ENCODE results near the gene SCUBE3. TPM values are rescaled to one million over a fixed set of nuclear protein-coding genes. Genes with fewer than 3 reads are reported as not detected.

Gene SCUBE3
- total RNA-seq, 2 donors from 2014 or later: 0.05 TPM; not detected in 1

- no peak overlapping the region for H3K27ac Mint-ChIP-seq
Observed at GRCh38 chr6:35176301-35177024, 37.3 kb upstream of the SCUBE3 start.

DNA sequence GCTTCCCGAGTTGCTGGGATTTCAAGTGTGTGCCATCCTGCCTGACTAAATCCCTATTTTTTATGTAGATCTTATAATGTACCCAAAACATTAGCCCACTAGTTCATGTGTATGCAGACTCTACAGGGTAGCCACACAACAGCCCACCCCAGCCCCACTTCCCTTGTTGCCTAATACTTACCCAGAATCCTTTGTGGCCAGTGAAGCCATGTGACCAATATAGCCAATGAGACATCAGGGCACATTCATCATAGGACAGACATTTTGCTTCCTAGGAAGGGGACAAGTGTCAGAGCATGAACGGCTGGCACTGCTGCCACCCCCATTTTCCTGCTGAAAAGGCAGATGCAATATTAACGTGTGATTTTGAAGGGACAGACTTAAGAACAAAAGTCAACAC lies 36.6 kb upstream of the SCUBE3 start:
- Mint-ChIP-seq H3K27ac (no peak overlapping the region), H3K36me3 (ENCODE audit: low read depth) (no peaks in the 10 kb centered on the region), H3K4me1 (no peaks in the 10 kb centered on the region), H3K9me3 (no peaks in the 10 kb centered on the region), H3K4me3 (no peak overlapping the region), H3K27me3 (no peaks in the 10 kb centered on the region)
- ATAC-seq (replicated peaks): no peak

More at GRCh38 chr6:35176301-35177024, 37.3 kb upstream of the SCUBE3 start:
- no peak for ATAC-seq (replicated peaks)
- H3K36me3 Mint-ChIP-seq (ENCODE audit: low read depth): no peaks in the 10 kb centered on the region
- no peaks in the 10 kb centered on the region for H3K9me3 Mint-ChIP-seq
- H3K4me1 Mint-ChIP-seq: no peaks in the 10 kb centered on the region
- no peak overlapping the region for H3K4me3 Mint-ChIP-seq
- no peaks in the 10 kb centered on the region for H3K27me3 Mint-ChIP-seq

DNA sequence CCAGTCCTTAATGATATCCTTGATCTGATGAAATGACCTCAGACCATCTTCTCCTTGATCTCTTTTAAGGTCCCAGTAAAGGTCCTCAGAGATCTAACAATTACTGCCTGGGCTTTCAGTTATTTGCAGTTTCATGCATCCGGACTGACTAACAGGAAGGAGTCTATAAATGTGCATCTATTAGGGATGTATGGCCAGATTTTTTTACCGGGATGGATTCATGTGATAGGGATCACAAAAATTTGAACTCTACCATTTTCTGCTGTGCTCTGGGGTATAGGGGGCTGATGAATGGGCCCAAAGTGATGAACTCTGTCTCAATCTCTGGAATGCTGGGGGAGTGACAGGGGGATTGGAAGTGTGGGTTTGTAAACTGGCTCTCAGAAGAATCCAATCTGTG lies 36.2 kb upstream of the SCUBE3 start:
- H3K4me3 Mint-ChIP-seq: no peak overlapping the region
- H3K27me3 Mint-ChIP-seq: no peaks in the 10 kb centered on the region
- ATAC-seq (replicated peaks): no peak
- H3K4me1 Mint-ChIP-seq: no peaks in the 10 kb centered on the region
- H3K27ac Mint-ChIP-seq: no peak overlapping the region
- no peaks in the 10 kb centered on the region for H3K36me3 Mint-ChIP-seq (ENCODE audit: low read depth)
- H3K9me3 Mint-ChIP-seq: no peaks in the 10 kb centered on the region

DNA sequence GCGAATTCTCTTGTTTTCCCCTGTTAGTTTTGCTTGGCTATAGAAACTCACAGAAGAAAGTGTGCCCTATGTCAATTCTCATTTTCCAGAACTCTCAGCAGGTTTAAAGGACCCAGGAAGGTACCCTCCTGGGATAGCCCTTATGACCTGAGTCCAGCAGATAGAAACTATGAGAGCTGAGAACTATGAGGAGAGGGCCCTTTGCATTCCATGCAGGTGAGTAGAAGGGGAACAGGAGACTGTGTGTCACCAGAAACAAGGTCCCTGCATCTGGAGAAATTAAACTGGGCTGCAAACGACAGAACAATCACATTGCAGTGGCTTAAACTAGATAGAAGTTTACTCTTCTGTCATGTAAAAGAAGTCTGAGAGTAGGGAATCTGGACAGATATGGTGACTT lies 35.7 kb upstream of the SCUBE3 start:
- no peak for ATAC-seq (replicated peaks)
- peaks cover 3% of the 10 kb centered on the region for H3K27me3 Mint-ChIP-seq
- H3K4me3 Mint-ChIP-seq: no peak overlapping the region
- H3K9me3 Mint-ChIP-seq: no peaks in the 10 kb centered on the region
- H3K27ac Mint-ChIP-seq: no peak overlapping the region
- no peaks in the 10 kb centered on the region for H3K4me1 Mint-ChIP-seq
- H3K36me3 Mint-ChIP-seq (ENCODE audit: low read depth): no peaks in the 10 kb centered on the region

DNA sequence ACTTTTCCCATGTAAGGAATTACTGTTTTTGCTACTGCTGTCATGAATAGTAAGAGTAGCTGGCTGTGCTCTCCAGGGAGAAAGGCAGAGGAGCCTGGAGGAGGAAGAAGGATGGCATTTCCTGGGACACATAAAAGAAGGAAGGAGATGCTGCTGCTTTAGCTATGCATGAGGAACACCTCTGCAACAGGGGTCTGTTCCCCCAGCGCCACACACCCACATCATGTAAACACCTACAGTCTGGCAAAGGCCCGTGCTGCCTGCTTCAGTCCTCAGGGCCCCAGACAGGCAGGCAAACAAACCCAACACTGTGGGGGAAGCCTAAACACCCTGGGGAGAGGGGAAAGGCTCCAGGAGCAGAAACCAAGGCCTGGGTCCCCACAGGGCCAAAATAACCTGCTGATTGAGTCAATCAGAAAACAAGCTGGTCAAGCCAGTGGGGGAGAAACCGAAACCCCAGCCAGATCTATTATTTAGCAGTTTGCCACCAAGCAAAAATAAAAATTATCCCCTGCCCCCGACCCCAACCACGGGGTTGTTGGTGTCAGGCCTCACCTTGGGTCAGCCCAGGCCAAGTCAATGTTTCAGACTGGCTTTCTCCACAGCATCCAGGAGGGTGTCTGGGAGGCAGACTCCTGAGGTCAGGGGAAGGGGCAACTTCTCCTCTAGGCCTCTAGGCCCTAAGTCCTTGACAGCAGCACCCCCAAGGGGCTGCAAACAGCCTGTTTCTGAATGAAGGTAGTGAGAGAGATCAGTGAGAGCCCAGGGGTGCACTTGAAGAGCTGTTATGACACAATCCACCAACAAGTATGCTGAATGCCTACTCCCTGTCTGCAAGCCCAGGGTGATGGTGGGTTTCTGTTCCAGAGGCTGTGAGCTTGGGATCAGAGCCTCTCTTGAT lies 34.6 kb upstream of the SCUBE3 start:
- Mint-ChIP-seq H3K4me1 (no peaks in the 10 kb centered on the region), H3K27ac (no peak overlapping the region), H3K27me3 (peaks cover 9% of the 10 kb centered on the region), H3K36me3 (ENCODE audit: low read depth) (no peaks in the 10 kb centered on the region), H3K9me3 (no peaks in the 10 kb centered on the region), H3K4me3 (no peak overlapping the region)
- ATAC-seq (replicated peaks): no peak

DNA sequence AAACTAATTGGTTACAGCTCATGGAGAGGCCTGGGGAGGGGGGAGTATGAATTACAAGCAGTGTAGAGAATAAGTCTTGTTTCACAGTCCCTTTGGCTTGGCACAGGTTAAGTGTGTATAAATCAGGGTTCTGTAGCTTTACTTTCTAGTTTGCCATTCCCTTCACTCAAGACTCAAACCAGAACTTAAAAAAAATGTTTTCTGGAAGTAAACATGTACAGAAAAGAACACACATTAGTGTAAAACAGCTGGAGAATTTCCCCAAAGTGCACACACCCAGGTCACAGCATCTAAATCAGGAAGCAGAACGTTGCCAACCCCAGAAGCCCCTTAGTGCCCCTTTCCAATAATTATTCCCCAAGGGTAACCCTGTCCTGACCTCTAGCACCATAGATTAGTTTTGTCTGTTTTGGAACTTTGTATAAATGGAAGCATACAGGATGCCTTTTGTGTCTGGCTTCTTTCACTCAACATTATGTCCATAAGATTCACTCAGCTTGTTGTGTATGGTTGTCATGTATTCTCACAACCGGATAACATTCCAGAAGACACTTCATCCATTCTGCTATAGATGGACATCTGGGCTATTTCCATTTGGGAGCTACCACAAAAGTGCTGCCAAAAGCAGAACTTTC lies 33.7 kb upstream of the SCUBE3 start:
- no peaks in the 10 kb centered on the region for H3K4me1 Mint-ChIP-seq

DNA sequence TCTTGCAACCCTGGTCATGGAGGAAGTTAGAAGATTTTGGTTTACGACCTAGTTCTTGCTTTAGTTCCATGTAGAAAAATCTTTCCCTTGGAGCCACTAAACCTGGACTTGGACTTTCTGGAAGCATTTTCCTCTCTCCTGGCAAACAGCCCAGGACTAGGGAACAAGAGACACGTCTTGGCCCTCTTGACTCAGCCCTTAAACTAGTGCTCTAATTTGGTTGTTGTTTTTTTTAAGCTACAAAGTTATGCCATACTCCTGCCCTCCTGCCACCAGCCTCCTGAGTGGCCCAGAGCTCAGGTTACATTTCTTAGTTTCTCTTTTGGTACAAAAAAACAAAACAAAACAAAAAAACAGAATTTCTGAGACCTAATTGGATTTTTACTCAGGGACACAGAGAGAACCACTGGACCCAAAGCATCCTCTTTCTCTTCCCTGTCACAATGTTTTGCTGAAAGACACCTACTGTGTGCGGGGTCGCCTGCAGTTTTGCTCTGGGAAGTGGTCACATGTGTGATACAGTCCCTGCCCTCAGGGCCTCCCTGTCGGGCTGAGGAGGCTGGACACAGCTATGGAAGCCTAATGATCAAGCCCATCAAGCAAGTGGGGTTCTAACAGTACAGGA lies 32.3 kb upstream of the SCUBE3 start:
- Mint-ChIP-seq H3K27ac (no peak overlapping the region), H3K27me3 (peaks cover 17% of the 10 kb centered on the region), H3K36me3 (ENCODE audit: low read depth) (no peaks in the 10 kb centered on the region), H3K9me3 (no peaks in the 10 kb centered on the region), H3K4me1 (no peaks in the 10 kb centered on the region), H3K4me3 (no peak overlapping the region)
- ATAC-seq (replicated peaks): no peak

More for the DNA sequence above, 33.7 kb upstream of the SCUBE3 start:
- no peak overlapping the region for H3K4me3 Mint-ChIP-seq
- no peaks in the 10 kb centered on the region for H3K36me3 Mint-ChIP-seq (ENCODE audit: low read depth)
- no peak for ATAC-seq (replicated peaks)
- no peak overlapping the region for H3K27ac Mint-ChIP-seq
- H3K9me3 Mint-ChIP-seq: no peaks in the 10 kb centered on the region
- peaks cover 16% of the 10 kb centered on the region for H3K27me3 Mint-ChIP-seq

- ATAC-seq (replicated peaks): no peak
- Mint-ChIP-seq H3K4me1 (no peaks in the 10 kb centered on the region), H3K4me3 (no peak overlapping the region), H3K36me3 (ENCODE audit: low read depth) (no peaks in the 10 kb centered on the region), H3K9me3 (no peaks in the 10 kb centered on the region), H3K27ac (no peak overlapping the region), H3K27me3 (peaks cover 17% of the 10 kb centered on the region)
Observed at GRCh38 chr6:35181933-35182612, 31.7 kb upstream of the SCUBE3 start.

- no peaks in the 10 kb centered on the region for H3K9me3 Mint-ChIP-seq
- no peaks in the 10 kb centered on the region for H3K4me1 Mint-ChIP-seq
- H3K27me3 Mint-ChIP-seq: peaks cover 23% of the 10 kb centered on the region
- ATAC-seq (replicated peaks): no peak
- H3K4me3 Mint-ChIP-seq: no peak overlapping the region
- H3K27ac Mint-ChIP-seq: no peak overlapping the region
- no peaks in the 10 kb centered on the region for H3K36me3 Mint-ChIP-seq (ENCODE audit: low read depth)
Observed at GRCh38 chr6:35183281-35183680, 30.5 kb upstream of the SCUBE3 start.

GRCh38 chr6:35183935-35184334 lies 29.8 kb upstream of the SCUBE3 start:
- no peaks in the 10 kb centered on the region for H3K36me3 Mint-ChIP-seq (ENCODE audit: low read depth)
- no peak for ATAC-seq (replicated peaks)

DNA sequence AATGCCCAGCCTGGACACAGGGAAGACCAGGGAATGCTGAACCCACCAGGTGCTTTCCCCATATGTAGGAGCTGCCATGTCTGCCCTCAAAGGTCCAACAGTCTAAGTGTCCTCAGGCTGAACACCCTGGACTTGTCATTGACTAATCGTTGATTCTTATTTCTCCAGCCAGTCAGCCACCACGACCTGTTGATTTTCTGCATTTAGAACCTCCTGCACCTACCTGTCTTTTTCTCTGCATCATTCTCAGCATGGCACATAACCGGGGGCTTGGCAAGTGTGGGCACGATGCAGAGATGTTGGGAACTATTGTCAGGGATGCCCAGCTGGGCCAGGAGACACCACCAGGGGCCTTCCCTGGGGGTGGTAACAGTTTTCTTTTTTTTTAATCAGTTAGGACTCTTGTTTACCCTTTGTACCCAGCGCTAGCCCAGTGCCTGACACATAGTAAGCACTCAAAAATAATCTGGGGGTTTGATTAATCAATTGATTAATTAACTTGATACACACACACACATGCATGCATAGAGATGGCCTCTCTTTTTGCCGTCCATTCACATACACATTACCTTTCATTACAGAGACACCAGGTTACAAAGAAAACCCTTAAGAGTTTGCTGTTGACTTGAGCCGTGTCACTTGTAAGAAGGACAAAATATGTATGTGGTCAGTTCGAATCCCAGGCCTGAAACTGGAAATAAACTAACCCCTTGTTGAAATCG lies 29.0 kb upstream of the SCUBE3 start:
- Mint-ChIP-seq H3K4me3 (no peak overlapping the region), H3K27ac (no peak overlapping the region), H3K27me3 (peaks cover 23% of the 10 kb centered on the region), H3K9me3 (no peaks in the 10 kb centered on the region), H3K4me1 (no peaks in the 10 kb centered on the region), H3K36me3 (ENCODE audit: low read depth) (no peaks in the 10 kb centered on the region)
- ATAC-seq (replicated peaks): no peak

More at GRCh38 chr6:35183935-35184334, 29.8 kb upstream of the SCUBE3 start:
- H3K27ac Mint-ChIP-seq: no peak overlapping the region
- H3K9me3 Mint-ChIP-seq: no peaks in the 10 kb centered on the region
- no peaks in the 10 kb centered on the region for H3K4me1 Mint-ChIP-seq
- peaks cover 23% of the 10 kb centered on the region for H3K27me3 Mint-ChIP-seq
- no peak overlapping the region for H3K4me3 Mint-ChIP-seq

DNA sequence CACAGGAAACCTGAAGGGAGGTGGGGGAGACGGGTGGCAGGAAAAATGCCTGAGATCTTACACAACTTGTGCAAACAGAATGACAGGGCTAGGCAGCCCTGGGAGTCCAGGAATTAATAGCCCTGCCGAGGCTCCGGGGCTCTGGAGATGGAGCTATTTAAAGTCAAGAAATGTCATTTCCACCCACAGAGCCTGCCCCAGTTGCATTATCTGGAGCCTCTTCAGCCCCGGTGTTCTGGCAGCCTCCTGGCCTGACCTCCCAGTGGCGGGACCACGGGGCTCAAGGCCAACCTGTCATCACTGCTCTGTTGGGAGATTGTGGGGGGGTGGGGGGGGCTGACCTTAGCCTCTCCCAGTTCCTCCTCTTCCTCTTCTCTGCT lies 28.5 kb upstream of the SCUBE3 start:
- Mint-ChIP-seq H3K4me1 (no peaks in the 10 kb centered on the region), H3K36me3 (ENCODE audit: low read depth) (no peaks in the 10 kb centered on the region), H3K4me3 (no peak overlapping the region), H3K27me3 (peaks cover 23% of the 10 kb centered on the region), H3K9me3 (no peaks in the 10 kb centered on the region), H3K27ac (no peak overlapping the region)
- no peak for ATAC-seq (replicated peaks)

- H3K4me3 Mint-ChIP-seq: no peak overlapping the region
- no peaks in the 10 kb centered on the region for H3K36me3 Mint-ChIP-seq (ENCODE audit: low read depth)
- peaks cover 23% of the 10 kb centered on the region for H3K27me3 Mint-ChIP-seq
- H3K27ac Mint-ChIP-seq: no peak overlapping the region
- H3K4me1 Mint-ChIP-seq: no peaks in the 10 kb centered on the region
- no peak for ATAC-seq (replicated peaks)
- H3K9me3 Mint-ChIP-seq: no peaks in the 10 kb centered on the region
Observed at GRCh38 chr6:35185971-35186370, 27.8 kb upstream of the SCUBE3 start.

Data from activated T-helper 17 cell treated with anti-CD3 and anti-CD28 coated beads, Interleukin-2, amount 50 U/mL, for 72 hours (primary cell).